Effector memory CD8-positive, alpha-beta T cell (primary cell): ENCODE measurements around the gene JADE2.

Experiments used
- ATAC-seq: fragments of 150-1000 bp; cut with Tn5 transposase; replicated peaks from 2 replicates; pipeline ENCODE4 v1.10.0; 2021; ENCODE audit warnings: mild to moderate bottlenecking, moderate library complexity
- DNase-seq, 3 experiments: peaks; one replicate each; pipeline ENCODE4 v3.0.0; 2021
- H3K27ac Mint-ChIP-seq, 2 donors: one replicate each; pipeline ENCODE4 v1.8.0; 2022; ENCODE audit warnings: mild to moderate bottlenecking in 2 of 2, mixed read lengths in 2 of 2, moderate library complexity in 2 of 2
- H3K27me3 Mint-ChIP-seq, 2 donors: one replicate each; pipeline ENCODE4 v1.8.0; 2022; ENCODE audit warnings: mixed read lengths in 2 of 2
- H3K36me3 Mint-ChIP-seq: one replicate; pipeline ENCODE4 v1.8.0; 2022; ENCODE audit warnings: mild to moderate bottlenecking, moderate library complexity, mixed read lengths; ENCODE audit not compliant: insufficient read depth
- H3K4me1 Mint-ChIP-seq, 2 donors: one replicate each; pipeline ENCODE4 v1.8.0; 2022; ENCODE audit warnings: low read depth in 2 of 2, mixed read lengths in 2 of 2
- H3K4me3 Mint-ChIP-seq, 2 donors: one replicate each; pipeline ENCODE4 v1.8.0; 2022; ENCODE audit warnings: mild to moderate bottlenecking in 2 of 2, mixed read lengths in 2 of 2, moderate library complexity in 2 of 2
- H3K9me3 Mint-ChIP-seq, 2 donors: one replicate each; pipeline ENCODE4 v1.8.0; 2022; ENCODE audit warnings: mixed read lengths in 2 of 2

The JADE2 gene

GRCh38 chr5:134625559-134625958 lies 100.1 kb downstream of the JADE2 start:
- Mint-ChIP-seq H3K36me3 (peaks cover 62% of the 10 kb centered on the region), H3K27ac (peak overlapping the region; percentile 3 to 19), H3K4me1 (peaks cover 15 to 18% of the 10 kb centered on the region in 2 donors), H3K9me3 (no peaks in the 10 kb centered on the region), H3K4me3 (no peak overlapping the region), H3K27me3 (no peaks in the 10 kb centered on the region)
- DNase-seq = no peak
- ATAC-seq = no peak

GRCh38 chr5:134626369-134627014 lies 101.0 kb downstream of the JADE2 start:
- Mint-ChIP-seq H3K4me1 (peaks cover 20 to 24% of the 10 kb centered on the region in 2 donors), H3K9me3 (no peaks in the 10 kb centered on the region), H3K27me3 (no peaks in the 10 kb centered on the region), H3K36me3 (peaks cover 60% of the 10 kb centered on the region), H3K27ac (peak overlapping the region in 1 of 2 donors; percentile 3), H3K4me3 (no peak overlapping the region)
- ATAC-seq (no peak), DNase-seq (no peak)
